Measurements from ENCODE around the gene CBX6.
A peak's percentile ranks its signal among the peaks of the same experiment; 100 is the strongest.

The CBX6 gene

GRCh38 chr22:38872831-38873248, 824 bp upstream of the CBX6 start:
- H3K9me3 ChIP-seq (ENCODE audit: control insufficient read depth, insufficient read depth, low read depth, low read length), result no peaks in the 10 kb centered on the region
- ChIA-PET POLR2A (interaction anchor here (1.3 kb wide), 1 partner anchor 104 kb away, joined by 3 read pairs; no protein-coding TSS in a partner anchor), CTCF (interaction anchor here (1.9 kb wide), 1 partner anchor 104 kb away, joined by 7 read pairs; no protein-coding TSS in a partner anchor)
- peaks cover 13 to 23% of the 10 kb centered on the region in 2 experiments for H3K36me3 ChIP-seq (ENCODE audit: control insufficient read depth in 2 of 2, insufficient read depth in 1 of 2, low read length in 2 of 2)
- peak overlapping the region; percentile 84 for H3K27ac ChIP-seq (ENCODE audit: extremely low read depth, low read depth, low read length)
- peak overlapping the region; percentile 55 for H3K4me3 ChIP-seq (ENCODE audit: low read depth, low read length)
- peaks cover 15% of the 10 kb centered on the region for H3K4me1 ChIP-seq (ENCODE audit: control insufficient read depth, insufficient read depth, low read length)
- TF ChIP-seq MYNN (tag by site-specific recombination; IDR thresholded peaks at IDR 0.05; ENCODE audit: borderline replicate concordance) (no peak), ZNF585B (tag by site-specific recombination; IDR thresholded peaks at IDR 0.05) (peak; percentile 24; the same call in 1 of the 2 replicates), ZNF792 (tag by site-specific recombination; IDR thresholded peaks at IDR 0.05) (no peak), GLIS2 (tag by site-specific recombination; IDR thresholded peaks at IDR 0.05) (peak; percentile 78), ZNF639 (tag by site-specific recombination; IDR thresholded peaks at IDR 0.05) (peak; percentile 15; the same call in 1 of the 2 replicates), ZFHX2 (tag by site-specific recombination; conservative IDR thresholded peaks at IDR 0.05) (0 out of 2 replicates have a peak, but pooled peaks have one; percentile 6), ZNF530 (tag by site-specific recombination; IDR thresholded peaks at IDR 0.05; ENCODE audit: low read depth) (no peak), ZSCAN30 (tag by site-specific recombination; IDR thresholded peaks at IDR 0.05) (0 out of 2 replicates have a peak, but pooled peaks have one; percentile 49), ZNF280C (tag by site-specific recombination; IDR thresholded peaks at IDR 0.05) (no peak), BCL11B (tag by site-specific recombination; IDR thresholded peaks at IDR 0.05; ENCODE audit: low read depth) (no peak), ZNF132 (tag by site-specific recombination; IDR thresholded peaks at IDR 0.05; ENCODE audit: borderline replicate concordance) (no peak), ZFP37 (tag by site-specific recombination; IDR thresholded peaks at IDR 0.05) (peak; percentile 85; the same call in 1 of the 2 replicates), ZNF335 (tag by site-specific recombination; conservative IDR thresholded peaks at IDR 0.05) (peak; percentile 87), ZBTB20 (tag by site-specific recombination; IDR thresholded peaks at IDR 0.05) (peak; percentile 88), IKZF3 (tag by site-specific recombination; IDR thresholded peaks at IDR 0.05) (peak; percentile 72; the same call in 1 of the 2 replicates), ZNF341 (tag by site-specific recombination; IDR thresholded peaks at IDR 0.05; ENCODE audit: low read depth) (peak; percentile 25; the same call in 1 of the 2 replicates), YY1 (tag by site-specific recombination; IDR thresholded peaks at IDR 0.05) (peak; percentile 63), OVOL3 (tag by site-specific recombination; IDR thresholded peaks at IDR 0.05) (no peak)
- TF ChIP-seq, protein P1, sequence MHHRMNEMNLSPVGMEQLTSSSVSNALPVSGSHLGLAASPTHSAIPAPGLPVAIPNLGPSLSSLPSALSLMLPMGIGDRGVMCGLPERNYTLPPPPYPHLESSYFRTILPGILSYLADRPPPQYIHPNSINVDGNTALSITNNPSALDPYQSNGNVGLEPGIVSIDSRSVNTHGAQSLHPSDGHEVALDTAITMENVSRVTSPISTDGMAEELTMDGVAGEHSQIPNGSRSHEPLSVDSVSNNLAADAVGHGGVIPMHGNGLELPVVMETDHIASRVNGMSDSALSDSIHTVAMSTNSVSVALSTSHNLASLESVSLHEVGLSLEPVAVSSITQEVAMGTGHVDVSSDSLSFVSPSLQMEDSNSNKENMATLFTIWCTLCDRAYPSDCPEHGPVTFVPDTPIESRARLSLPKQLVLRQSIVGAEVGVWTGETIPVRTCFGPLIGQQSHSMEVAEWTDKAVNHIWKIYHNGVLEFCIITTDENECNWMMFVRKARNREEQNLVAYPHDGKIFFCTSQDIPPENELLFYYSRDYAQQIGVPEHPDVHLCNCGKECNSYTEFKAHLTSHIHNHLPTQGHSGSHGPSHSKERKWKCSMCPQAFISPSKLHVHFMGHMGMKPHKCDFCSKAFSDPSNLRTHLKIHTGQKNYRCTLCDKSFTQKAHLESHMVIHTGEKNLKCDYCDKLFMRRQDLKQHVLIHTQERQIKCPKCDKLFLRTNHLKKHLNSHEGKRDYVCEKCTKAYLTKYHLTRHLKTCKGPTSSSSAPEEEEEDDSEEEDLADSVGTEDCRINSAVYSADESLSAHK (tag by site-specific recombination; IDR thresholded peaks at IDR 0.05), result peak; percentile 11; the same call in 1 of the 2 replicates
- TF ChIP-seq, protein P2, sequence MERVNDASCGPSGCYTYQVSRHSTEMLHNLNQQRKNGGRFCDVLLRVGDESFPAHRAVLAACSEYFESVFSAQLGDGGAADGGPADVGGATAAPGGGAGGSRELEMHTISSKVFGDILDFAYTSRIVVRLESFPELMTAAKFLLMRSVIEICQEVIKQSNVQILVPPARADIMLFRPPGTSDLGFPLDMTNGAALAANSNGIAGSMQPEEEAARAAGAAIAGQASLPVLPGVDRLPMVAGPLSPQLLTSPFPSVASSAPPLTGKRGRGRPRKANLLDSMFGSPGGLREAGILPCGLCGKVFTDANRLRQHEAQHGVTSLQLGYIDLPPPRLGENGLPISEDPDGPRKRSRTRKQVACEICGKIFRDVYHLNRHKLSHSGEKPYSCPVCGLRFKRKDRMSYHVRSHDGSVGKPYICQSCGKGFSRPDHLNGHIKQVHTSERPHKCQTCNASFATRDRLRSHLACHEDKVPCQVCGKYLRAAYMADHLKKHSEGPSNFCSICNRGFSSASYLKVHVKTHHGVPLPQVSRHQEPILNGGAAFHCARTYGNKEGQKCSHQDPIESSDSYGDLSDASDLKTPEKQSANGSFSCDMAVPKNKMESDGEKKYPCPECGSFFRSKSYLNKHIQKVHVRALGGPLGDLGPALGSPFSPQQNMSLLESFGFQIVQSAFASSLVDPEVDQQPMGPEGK (tag by site-specific recombination; IDR thresholded peaks at IDR 0.05), result peak; percentile 83
- TF ChIP-seq, protein P3, sequence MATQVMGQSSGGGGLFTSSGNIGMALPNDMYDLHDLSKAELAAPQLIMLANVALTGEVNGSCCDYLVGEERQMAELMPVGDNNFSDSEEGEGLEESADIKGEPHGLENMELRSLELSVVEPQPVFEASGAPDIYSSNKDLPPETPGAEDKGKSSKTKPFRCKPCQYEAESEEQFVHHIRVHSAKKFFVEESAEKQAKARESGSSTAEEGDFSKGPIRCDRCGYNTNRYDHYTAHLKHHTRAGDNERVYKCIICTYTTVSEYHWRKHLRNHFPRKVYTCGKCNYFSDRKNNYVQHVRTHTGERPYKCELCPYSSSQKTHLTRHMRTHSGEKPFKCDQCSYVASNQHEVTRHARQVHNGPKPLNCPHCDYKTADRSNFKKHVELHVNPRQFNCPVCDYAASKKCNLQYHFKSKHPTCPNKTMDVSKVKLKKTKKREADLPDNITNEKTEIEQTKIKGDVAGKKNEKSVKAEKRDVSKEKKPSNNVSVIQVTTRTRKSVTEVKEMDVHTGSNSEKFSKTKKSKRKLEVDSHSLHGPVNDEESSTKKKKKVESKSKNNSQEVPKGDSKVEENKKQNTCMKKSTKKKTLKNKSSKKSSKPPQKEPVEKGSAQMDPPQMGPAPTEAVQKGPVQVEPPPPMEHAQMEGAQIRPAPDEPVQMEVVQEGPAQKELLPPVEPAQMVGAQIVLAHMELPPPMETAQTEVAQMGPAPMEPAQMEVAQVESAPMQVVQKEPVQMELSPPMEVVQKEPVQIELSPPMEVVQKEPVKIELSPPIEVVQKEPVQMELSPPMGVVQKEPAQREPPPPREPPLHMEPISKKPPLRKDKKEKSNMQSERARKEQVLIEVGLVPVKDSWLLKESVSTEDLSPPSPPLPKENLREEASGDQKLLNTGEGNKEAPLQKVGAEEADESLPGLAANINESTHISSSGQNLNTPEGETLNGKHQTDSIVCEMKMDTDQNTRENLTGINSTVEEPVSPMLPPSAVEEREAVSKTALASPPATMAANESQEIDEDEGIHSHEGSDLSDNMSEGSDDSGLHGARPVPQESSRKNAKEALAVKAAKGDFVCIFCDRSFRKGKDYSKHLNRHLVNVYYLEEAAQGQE (tag by site-specific recombination; IDR thresholded peaks at IDR 0.05), result no peak
- TF ChIP-seq, protein P4, sequence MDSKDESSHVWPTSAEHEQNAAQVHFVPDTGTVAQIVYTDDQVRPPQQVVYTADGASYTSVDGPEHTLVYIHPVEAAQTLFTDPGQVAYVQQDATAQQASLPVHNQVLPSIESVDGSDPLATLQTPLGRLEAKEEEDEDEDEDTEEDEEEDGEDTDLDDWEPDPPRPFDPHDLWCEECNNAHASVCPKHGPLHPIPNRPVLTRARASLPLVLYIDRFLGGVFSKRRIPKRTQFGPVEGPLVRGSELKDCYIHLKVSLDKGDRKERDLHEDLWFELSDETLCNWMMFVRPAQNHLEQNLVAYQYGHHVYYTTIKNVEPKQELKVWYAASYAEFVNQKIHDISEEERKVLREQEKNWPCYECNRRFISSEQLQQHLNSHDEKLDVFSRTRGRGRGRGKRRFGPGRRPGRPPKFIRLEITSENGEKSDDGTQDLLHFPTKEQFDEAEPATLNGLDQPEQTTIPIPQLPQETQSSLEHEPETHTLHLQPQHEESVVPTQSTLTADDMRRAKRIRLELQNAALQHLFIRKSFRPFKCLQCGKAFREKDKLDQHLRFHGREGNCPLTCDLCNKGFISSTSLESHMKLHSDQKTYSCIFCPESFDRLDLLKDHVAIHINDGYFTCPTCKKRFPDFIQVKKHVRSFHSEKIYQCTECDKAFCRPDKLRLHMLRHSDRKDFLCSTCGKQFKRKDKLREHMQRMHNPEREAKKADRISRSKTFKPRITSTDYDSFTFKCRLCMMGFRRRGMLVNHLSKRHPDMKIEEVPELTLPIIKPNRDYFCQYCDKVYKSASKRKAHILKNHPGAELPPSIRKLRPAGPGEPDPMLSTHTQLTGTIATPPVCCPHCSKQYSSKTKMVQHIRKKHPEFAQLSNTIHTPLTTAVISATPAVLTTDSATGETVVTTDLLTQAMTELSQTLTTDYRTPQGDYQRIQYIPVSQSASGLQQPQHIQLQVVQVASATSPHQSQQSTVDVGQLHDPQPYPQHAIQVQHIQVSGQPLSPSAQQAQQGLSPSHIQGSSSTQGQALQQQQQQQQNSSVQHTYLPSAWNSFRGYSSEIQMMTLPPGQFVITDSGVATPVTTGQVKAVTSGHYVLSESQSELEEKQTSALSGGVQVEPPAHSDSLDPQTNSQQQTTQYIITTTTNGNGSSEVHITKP (tag by site-specific recombination; IDR thresholded peaks at IDR 0.05), result peak; percentile 65

All from HEK293 (cell line).